T-helper 17 cell (primary cell): Measurements from ENCODE around the gene TENM4. TPM values are rescaled to one million over a fixed set of nuclear protein-coding genes. Genes with fewer than 3 reads are reported as not detected.
A peak's percentile ranks its signal among the peaks of the same experiment; 100 is the strongest.

Experiments used
- ATAC-seq: fragments of 150-1000 bp; cut with Tn5 transposase; 2 replicates; pipeline ENCODE4 v1.10.0; 2021; ENCODE audit warnings: mild to moderate bottlenecking, moderate library complexity
- DNase-seq, 3 donors: peaks; one replicate each; pipeline versions ENCODE4 v3.0.0 to v3.0.0-alpha.2; 2020 to 2021
- H3K9me3 ChIP-seq: one replicate; pipeline ENCODE4 v1.7.0; 2013; ENCODE audit warnings: low read length, mild to moderate bottlenecking; ENCODE audit not compliant: control insufficient read depth, poor library complexity, severe bottlenecking
- H3K27ac Mint-ChIP-seq: one replicate; pipeline ENCODE4 v1.8.0; 2022; ENCODE audit warnings: mild to moderate bottlenecking, moderate library complexity, mixed read lengths
- H3K27me3 Mint-ChIP-seq: one replicate; pipeline ENCODE4 v1.8.0; 2022; ENCODE audit warnings: mixed read lengths
- H3K36me3 Mint-ChIP-seq: one replicate; pipeline ENCODE4 v1.8.0; 2022; ENCODE audit warnings: low read depth, mixed read lengths
- H3K4me1 Mint-ChIP-seq: one replicate; pipeline ENCODE4 v1.8.0; 2022; ENCODE audit warnings: mild to moderate bottlenecking, mixed read lengths
- H3K4me3 Mint-ChIP-seq: one replicate; pipeline ENCODE4 v1.8.0; 2022; ENCODE audit warnings: mild to moderate bottlenecking, moderate library complexity, mixed read lengths
- total RNA-seq, 4 donors: library from RNA in 2 of 4; stranded (reverse) in 2 of 4; gene quantifications; one replicate each; pipeline ENCODE4 v1.2.3 and lab custom pipeline; 2022 to 2026

The TENM4 gene
- total RNA-seq, 2 donors from 2014 or later = 0.31 to 0.97 TPM

DNA sequence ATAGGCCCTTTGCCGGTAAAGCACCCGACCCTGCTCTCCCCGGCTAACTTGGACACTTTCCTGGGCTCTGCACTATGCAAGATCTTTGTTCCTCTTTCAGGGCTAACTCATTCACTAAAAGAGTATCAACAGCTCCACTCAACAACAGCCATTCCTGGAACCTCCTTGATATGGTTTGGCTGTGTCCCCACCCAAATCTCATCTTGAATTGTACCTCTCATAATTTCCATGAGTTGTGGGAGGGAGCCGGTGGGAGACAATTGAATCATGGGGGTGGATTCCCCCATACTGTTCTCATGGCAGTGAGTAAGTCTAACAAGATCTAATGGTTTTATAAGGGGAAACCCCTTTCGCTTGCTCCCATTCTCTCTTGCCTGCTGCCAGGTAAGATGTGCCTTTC, 330.0 kb downstream of the TENM4 start:
- H3K27me3 Mint-ChIP-seq = peaks cover 4% of the 10 kb centered on the region
- ATAC-seq (no peak), DNase-seq (no peak)
- H3K9me3 ChIP-seq = no peaks in the 10 kb centered on the region
- no peaks in the 10 kb centered on the region for H3K4me1 Mint-ChIP-seq
- no peak overlapping the region for H3K4me3 Mint-ChIP-seq
- H3K27ac Mint-ChIP-seq = no peak overlapping the region
- H3K36me3 Mint-ChIP-seq = no peaks in the 10 kb centered on the region

GRCh38 chr11:79110321-79110720, 330.5 kb downstream of the TENM4 start:
- H3K4me3 Mint-ChIP-seq = no peak overlapping the region
- H3K27me3 Mint-ChIP-seq = peaks cover 4% of the 10 kb centered on the region
- DNase-seq = no peak
- no peak for ATAC-seq
- no peaks in the 10 kb centered on the region for H3K36me3 Mint-ChIP-seq
- no peaks in the 10 kb centered on the region for H3K4me1 Mint-ChIP-seq
- no peak overlapping the region for H3K27ac Mint-ChIP-seq
- H3K9me3 ChIP-seq = no peaks in the 10 kb centered on the region

DNA sequence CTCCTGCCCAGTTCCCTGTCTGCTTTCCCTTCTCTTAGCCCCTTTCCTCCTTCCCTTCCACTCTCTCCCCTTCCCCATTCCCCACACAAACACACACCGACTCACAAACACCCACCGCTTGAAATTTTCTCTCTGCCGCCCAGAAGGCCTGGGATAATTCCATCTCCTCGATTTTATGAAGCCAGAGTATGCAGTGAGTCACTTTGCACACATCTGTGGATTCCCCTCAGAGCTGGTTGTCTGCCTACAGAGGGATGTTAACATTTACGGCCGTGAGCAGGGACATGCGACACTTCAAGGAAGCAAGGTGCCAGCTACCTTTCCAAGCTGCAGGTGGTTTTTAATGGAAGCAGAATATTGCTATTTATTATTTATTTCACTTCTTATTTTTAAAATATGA, 332.0 kb downstream of the TENM4 start:
- ATAC-seq = no peak

GRCh38 chr11:79102840-79103239, 338.0 kb downstream of the TENM4 start:
- H3K27ac Mint-ChIP-seq = no peak overlapping the region
- no peak for ATAC-seq
- H3K27me3 Mint-ChIP-seq = peaks cover 37% of the 10 kb centered on the region
- H3K9me3 ChIP-seq = no peaks in the 10 kb centered on the region
- DNase-seq = no peak
- no peaks in the 10 kb centered on the region for H3K36me3 Mint-ChIP-seq
- H3K4me3 Mint-ChIP-seq = no peak overlapping the region
- H3K4me1 Mint-ChIP-seq = peaks cover 2% of the 10 kb centered on the region

More for the DNA sequence above, 332.0 kb downstream of the TENM4 start:
- H3K36me3 Mint-ChIP-seq = no peaks in the 10 kb centered on the region
- no peaks in the 10 kb centered on the region for H3K9me3 ChIP-seq
- DNase-seq = no peak
- H3K27ac Mint-ChIP-seq = no peak overlapping the region
- H3K27me3 Mint-ChIP-seq = peaks cover 12% of the 10 kb centered on the region
- H3K4me3 Mint-ChIP-seq = no peak overlapping the region
- no peaks in the 10 kb centered on the region for H3K4me1 Mint-ChIP-seq

DNA sequence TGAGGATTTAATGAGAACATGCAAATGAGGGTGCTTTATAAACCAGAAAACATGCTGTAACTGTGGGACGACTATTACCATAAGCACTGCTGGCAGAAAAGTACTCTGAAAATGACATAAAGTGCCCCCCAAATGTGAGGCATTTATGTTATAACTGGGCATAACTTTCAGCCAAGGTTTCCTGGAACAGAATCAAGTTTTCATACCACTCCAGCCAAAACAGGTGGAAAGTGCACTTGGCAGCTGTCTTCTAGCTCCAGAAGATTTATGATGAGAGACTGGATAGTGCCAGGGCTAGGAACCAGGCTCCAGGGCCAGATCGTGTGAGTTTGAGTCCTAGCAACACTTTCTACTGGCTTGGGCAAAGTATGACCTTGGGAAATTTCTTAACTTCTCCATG, 339.2 kb downstream of the TENM4 start:
- Mint-ChIP-seq H3K4me3 (no peak overlapping the region), H3K36me3 (no peaks in the 10 kb centered on the region), H3K27ac (no peak overlapping the region), H3K4me1 (peaks cover 2% of the 10 kb centered on the region), H3K27me3 (peaks cover 41% of the 10 kb centered on the region)
- no peak for DNase-seq
- H3K9me3 ChIP-seq = no peaks in the 10 kb centered on the region
- ATAC-seq = no peak

- peaks cover 2% of the 10 kb centered on the region for H3K4me1 Mint-ChIP-seq
- H3K9me3 ChIP-seq = no peaks in the 10 kb centered on the region
- DNase-seq (no peak), ATAC-seq (peak; percentile 66)
- no peak overlapping the region for H3K27ac Mint-ChIP-seq
- no peaks in the 10 kb centered on the region for H3K36me3 Mint-ChIP-seq
- H3K4me3 Mint-ChIP-seq = no peak overlapping the region
- peaks cover 38% of the 10 kb centered on the region for H3K27me3 Mint-ChIP-seq
These were observed 340.5 kb downstream of the TENM4 start for GRCh38 chr11:79100093-79100910.

GRCh38 chr11:79098146-79098545, 342.7 kb downstream of the TENM4 start:
- Mint-ChIP-seq H3K4me3 (no peak overlapping the region), H3K36me3 (no peaks in the 10 kb centered on the region), H3K4me1 (peaks cover 2% of the 10 kb centered on the region), H3K27me3 (peaks cover 30% of the 10 kb centered on the region), H3K27ac (no peak overlapping the region)
- ATAC-seq = no peak
- DNase-seq = no peak
- H3K9me3 ChIP-seq = no peaks in the 10 kb centered on the region

- no peaks in the 10 kb centered on the region for H3K9me3 ChIP-seq
- Mint-ChIP-seq H3K27ac (no peak overlapping the region), H3K4me1 (peaks cover 2% of the 10 kb centered on the region), H3K27me3 (peaks cover 30% of the 10 kb centered on the region), H3K4me3 (no peak overlapping the region), H3K36me3 (no peaks in the 10 kb centered on the region)
- ATAC-seq (no peak), DNase-seq (no peak)
These were observed 343.5 kb downstream of the TENM4 start for GRCh38 chr11:79097246-79097875.

GRCh38 chr11:79095424-79095823, 345.4 kb downstream of the TENM4 start:
- Mint-ChIP-seq H3K4me3 (no peak overlapping the region), H3K4me1 (no peaks in the 10 kb centered on the region), H3K36me3 (no peaks in the 10 kb centered on the region), H3K27ac (no peak overlapping the region), H3K27me3 (peaks cover 19% of the 10 kb centered on the region)
- ATAC-seq (no peak), DNase-seq (no peak)
- H3K9me3 ChIP-seq = no peaks in the 10 kb centered on the region

DNA sequence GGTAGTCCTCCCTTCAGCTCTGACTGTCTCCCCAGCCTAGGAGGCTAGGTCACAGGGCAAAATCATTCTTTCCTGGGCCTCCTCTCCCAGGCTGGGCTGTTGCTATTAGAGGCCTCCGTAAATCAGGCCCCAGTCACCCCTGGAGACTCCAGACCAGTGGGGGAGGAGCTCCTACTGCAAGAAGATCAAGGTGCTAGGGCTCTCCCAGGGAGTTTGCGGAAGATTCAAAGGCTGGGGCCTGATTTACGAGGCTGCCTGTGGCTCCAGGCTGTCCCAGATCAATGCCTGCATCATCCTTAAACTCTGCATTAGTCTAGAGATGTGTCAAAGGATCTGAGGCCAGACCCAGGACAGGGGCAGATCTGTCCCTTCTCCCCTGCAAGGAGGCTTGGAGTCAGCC, 346.2 kb downstream of the TENM4 start:
- no peaks in the 10 kb centered on the region for H3K4me1 Mint-ChIP-seq
- H3K36me3 Mint-ChIP-seq = no peaks in the 10 kb centered on the region
- DNase-seq (no peak), ATAC-seq (no peak)
- no peaks in the 10 kb centered on the region for H3K9me3 ChIP-seq
- H3K4me3 Mint-ChIP-seq = no peak overlapping the region
- peaks cover 11% of the 10 kb centered on the region for H3K27me3 Mint-ChIP-seq
- H3K27ac Mint-ChIP-seq = no peak overlapping the region

- Mint-ChIP-seq H3K4me1 (no peaks in the 10 kb centered on the region), H3K36me3 (no peaks in the 10 kb centered on the region), H3K4me3 (no peak overlapping the region), H3K27ac (no peak overlapping the region), H3K27me3 (peaks cover 5% of the 10 kb centered on the region)
- no peak for ATAC-seq
- no peaks in the 10 kb centered on the region for H3K9me3 ChIP-seq
- DNase-seq = no peak
These were observed 348.0 kb downstream of the TENM4 start for GRCh38 chr11:79092791-79093353.

DNA sequence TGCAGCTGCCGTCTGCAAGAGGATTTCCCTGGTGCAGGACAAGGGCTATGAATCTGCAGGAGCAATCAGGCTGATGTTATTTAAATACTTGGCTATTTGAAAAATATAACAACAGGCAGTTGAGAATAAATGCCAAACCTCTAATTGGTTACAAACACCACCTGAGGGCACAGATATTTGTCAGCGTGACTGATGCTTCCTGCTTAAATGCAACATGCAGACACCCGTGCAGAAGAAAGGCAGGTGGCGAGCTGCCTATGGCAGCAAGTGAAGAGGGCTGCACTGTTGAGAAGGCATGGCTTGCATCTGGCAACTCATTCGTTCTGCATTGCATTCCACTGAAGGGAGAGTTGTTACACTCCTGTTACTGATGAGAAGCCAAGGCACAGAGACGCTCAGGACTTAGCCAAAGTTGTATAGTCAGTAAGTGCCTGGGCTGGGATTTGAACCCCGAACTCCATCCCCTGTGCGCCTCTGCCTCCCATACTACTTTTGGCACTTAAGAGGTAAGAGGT, 350.6 kb downstream of the TENM4 start:
- Mint-ChIP-seq H3K36me3 (no peaks in the 10 kb centered on the region), H3K27ac (no peak overlapping the region), H3K4me1 (no peaks in the 10 kb centered on the region), H3K4me3 (no peak overlapping the region), H3K27me3 (no peaks in the 10 kb centered on the region)
- ATAC-seq (no peak), DNase-seq (no peak)
- H3K9me3 ChIP-seq = no peaks in the 10 kb centered on the region

DNA sequence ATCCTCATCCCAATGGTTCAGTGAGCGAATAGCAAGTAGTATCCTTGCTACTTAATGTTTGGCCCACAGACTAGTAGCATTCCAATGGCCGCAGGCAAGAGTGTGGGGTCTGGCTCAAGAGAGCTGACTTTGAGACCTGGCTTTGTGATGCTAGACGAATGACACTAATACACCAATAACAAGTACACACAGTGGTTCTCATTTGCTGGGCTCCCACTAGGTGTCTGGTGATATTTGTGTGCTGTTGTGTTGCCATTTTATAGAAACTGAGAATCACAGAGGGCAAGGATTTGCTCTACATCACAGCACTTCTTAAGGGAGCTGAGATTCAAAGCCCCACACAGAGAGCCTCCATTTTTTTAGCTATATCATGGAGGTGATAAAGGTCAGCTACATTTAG, 351.2 kb downstream of the TENM4 start:
- no peak for ATAC-seq
- H3K27me3 Mint-ChIP-seq = no peaks in the 10 kb centered on the region

More for the DNA sequence above, 351.2 kb downstream of the TENM4 start:
- Mint-ChIP-seq H3K4me1 (no peaks in the 10 kb centered on the region), H3K36me3 (no peaks in the 10 kb centered on the region), H3K27ac (no peak overlapping the region), H3K4me3 (no peak overlapping the region)
- DNase-seq = no peak
- H3K9me3 ChIP-seq = no peaks in the 10 kb centered on the region
